Esophagus mucosa (tissue), 1 donor: ENCODE data around the gene AMER1. TPM values are rescaled to one million over a fixed set of nuclear protein-coding genes. Genes with fewer than 3 reads are reported as not detected.

Experiments used
- ATAC-seq: fragments of 200-7000 bp; cut with Tn5 transposase; one replicate; pipeline ENCODE4 v1.9.1; 2020
- total RNA-seq: library from RNA; stranded (reverse); gene quantifications from one replicate; pipeline ENCODE4 v1.2.4, GENCODE V29; 2023
- donor health status: DM: yes; HTN: yes; CAD: no.

AMER1 gene
- total RNA-seq, 1 donor from 2014 or later, result 3.6 TPM

DNA sequence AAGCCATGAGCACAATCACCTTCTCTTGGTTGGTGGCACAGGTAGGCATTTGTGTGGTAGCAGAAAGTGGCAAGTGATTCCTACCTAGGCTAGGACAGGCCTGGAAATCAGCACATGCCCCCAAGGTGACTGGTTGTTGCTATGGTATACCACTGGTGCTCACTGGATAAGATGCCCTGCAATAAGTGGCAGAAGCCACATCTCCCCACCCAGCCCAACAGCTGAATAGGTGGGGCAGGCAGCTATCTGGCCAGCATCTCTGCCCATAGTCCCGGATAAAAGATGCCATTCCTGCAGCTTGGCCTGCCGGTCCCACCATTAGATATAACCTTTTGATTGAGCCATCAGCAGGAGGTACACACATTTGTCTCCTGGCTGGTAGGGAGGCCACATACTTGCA is 21.1 kb downstream of the AMER1 start:
- no peak for ATAC-seq

DNA sequence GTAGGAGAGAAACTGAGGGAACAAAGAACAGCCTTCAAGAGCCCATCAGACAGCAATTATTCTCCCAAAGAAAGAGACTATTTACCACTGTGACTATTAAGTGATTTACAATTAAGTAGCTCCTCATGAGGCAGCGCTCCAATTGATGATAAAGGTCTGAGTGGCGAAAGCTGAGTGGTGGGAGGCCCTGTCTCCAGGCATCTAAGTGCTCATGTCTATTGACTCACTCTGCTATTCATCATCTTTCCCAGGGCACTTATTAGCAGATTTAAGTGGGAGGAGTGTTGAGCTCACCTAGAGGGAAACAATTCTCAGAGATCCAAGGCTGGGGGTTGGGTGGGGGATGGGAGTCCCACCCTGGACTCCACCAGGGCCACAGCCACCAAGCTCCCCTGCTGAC is 23.3 kb downstream of the AMER1 start:
- no peak for ATAC-seq

DNA sequence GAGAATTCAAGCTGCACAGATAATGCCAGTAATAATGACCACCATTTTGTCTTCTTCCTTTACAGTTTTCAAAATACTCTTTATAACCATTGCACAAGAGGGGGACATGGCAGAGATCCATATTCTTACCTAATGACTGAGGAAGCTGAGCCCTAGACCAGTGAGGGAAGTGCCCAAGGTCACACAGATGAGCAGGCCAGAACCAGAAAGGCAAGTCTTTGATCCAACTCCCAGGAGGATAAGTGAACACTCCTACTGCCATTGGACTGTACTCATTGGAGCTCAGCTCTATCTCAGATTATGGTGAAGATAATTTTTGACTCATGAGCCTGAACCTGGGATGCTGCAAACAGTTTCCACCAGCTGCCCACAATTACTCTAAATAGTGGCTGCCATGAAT is 28.6 kb downstream of the AMER1 start:
- ATAC-seq, result peak; percentile 72

DNA sequence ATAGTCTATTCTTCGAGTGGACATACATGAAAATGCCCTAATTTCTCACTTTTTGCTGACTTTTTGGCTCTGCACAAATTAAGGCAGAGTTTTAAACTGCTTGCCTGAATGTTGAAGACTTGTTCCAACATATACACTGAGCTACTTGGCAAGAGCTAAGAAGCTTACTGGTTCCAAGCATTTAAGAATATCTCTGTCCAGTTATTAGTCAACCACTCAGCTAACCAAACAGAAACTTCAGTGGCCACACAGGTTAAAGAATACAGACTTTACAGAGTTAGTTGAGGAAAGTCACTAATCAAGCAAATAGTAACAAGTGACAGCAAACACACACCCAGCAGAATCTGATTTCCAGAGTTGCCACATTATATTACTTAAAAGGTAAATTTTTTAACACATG is 35.5 kb downstream of the AMER1 start:
- no peak for ATAC-seq

DNA sequence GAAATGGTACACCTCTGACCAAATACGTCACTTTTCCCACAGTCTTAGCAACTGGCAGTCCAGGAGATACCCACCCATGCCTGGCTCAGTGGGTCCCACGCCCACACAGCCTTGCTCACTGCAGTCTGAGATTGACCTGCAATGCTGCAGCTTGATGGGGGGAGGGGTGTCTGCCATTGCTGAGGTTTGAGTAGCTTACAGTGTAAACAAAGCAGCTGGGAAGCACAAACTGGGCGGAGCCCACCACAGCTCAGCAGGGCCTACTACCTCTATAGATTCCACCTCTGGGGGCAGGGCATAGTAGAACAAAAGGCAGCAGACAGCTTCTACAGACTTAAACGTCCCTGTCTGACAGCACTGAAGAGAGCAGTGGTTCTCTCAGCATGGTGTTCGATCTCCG is 52.7 kb downstream of the AMER1 start:
- ATAC-seq, result no peak

DNA sequence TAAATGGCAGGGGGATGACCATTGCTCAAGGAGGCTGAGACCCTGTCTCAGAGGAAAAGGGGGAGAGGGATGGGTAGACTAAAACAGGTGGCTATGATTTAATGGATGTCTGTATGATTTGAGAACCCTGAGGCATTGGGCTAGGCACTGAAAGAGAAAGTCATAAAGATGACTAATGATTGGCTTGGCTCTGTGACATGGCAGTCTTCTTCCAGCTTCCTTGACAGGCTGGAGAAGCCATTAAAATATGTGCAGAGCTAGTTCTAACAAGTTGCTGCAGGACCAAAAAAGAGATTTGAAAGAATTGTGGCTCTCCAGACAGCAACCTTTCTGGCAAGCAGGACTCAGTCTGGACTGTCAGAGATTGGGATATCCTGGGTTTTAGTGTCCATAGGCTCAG is 53.6 kb downstream of the AMER1 start:
- peak; percentile 89 for ATAC-seq

DNA sequence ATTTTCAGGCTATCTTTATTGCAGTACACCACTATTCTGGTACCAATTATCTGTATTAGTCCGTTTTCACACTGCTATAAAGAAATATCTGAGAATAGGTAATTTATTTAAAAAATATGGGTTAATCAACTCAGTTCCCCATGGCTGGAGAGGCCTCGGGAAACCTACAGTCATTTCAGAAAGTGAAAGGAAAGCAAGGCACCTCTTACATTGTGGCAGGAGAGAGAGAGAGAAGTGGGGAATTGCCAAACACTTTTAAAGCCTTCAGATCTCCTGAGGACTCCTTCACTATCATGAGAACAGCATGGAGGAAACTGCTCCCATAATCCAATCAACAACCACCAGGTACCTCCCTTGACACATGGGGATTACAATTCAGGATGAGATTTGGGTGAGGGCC is 54.7 kb downstream of the AMER1 start:
- no peak for ATAC-seq

Other genes with a start within 250 kb of the AMER1 start
- gene ASB12, start 24.9 kb upstream of the AMER1 start, total RNA-seq, result not detected
- 2.1 TPM for gene MTMR8, start 189.7 kb upstream of the AMER1 start, total RNA-seq